GM12872 (cell line): ENCODE data around the gene SMC1B.

Experiments used
- CTCF ChIP-seq: IDR thresholded peaks from 3 replicates; pipeline ENCODE4 v1.5.1; 2011; ENCODE audit warnings: low read depth, mild to moderate bottlenecking, low read length, moderate library complexity; ENCODE audit not compliant: insufficient read depth

SMC1B gene

GRCh38 chr22:45455212-45455611 is 41.8 kb upstream of the SMC1B start:
- no peak for TF ChIP-seq CTCF

- TF ChIP-seq CTCF, result no peak
Measured at GRCh38 chr22:45454275-45454674, 40.9 kb upstream of the SMC1B start.

GRCh38 chr22:45453764-45454163 is 40.4 kb upstream of the SMC1B start:
- TF ChIP-seq CTCF, result no peak

- TF ChIP-seq CTCF, result no peak
Measured at GRCh38 chr22:45452565-45453379, 39.4 kb upstream of the SMC1B start.

- no peak for TF ChIP-seq CTCF
Measured at GRCh38 chr22:45451972-45452371, 38.6 kb upstream of the SMC1B start.

GRCh38 chr22:45450921-45451651 is 37.7 kb upstream of the SMC1B start:
- no peak for TF ChIP-seq CTCF

- no peak for TF ChIP-seq CTCF
Measured at GRCh38 chr22:45450101-45450785, 36.8 kb upstream of the SMC1B start.
